SK-N-MC (cell line): Measurements from ENCODE around the gene KIRREL1.

Source experiments
- DNase-seq: peaks from one replicate; pipeline ENCODE4 v3.0.0-alpha.2; 2011; ENCODE audit warnings: low read depth, low spot score
- H3K27ac ChIP-seq: fragments of 200-600 bp; sonication (generic); 2 replicates; pipeline ENCODE4 v1.5.1; 2016; ENCODE audit warnings: mixed run types
- H3K36me3 ChIP-seq: fragments of 200-600 bp; sonication (generic); 2 replicates; pipeline ENCODE4 v1.6.1; 2017; ENCODE audit warnings: antibody characterized with exemption, low read length, mixed read lengths; ENCODE audit not compliant: insufficient read depth
- H3K4me3 ChIP-seq: fragments of 200-600 bp; sonication (generic); 2 replicates; pipeline ENCODE4 v1.5.1; 2016
- H3K9ac ChIP-seq: fragments of 200-600 bp; sonication (generic); 2 replicates; pipeline ENCODE4 v1.8.0; 2017; ENCODE audit warnings: mixed run types, mixed read lengths; ENCODE audit not compliant: insufficient read length
- H3K9me3 ChIP-seq: fragments of 200-600 bp; sonication (generic); 2 replicates; pipeline ENCODE4 v1.6.1; 2017; ENCODE audit warnings: low read depth, mild to moderate bottlenecking, antibody characterized with exemption, low read length, moderate library complexity, mixed read lengths
- EZH2 ChIP-seq: fragments of 200-600 bp; sonication (generic); IDR thresholded peaks from one replicate; pipeline ENCODE4 v1.6.1; 2017; ENCODE audit warnings: antibody characterized with exemption
- FOXP2 ChIP-seq: optimal IDR thresholded peaks from 2 replicates; pipeline ENCODE3; 2011; ENCODE audit warnings: mild to moderate bottlenecking, moderate library complexity; ENCODE audit not compliant: insufficient read depth; ENCODE audit errors: extremely low read length, control extremely low read depth
- POLR2AphosphoS5 ChIP-seq: IDR thresholded peaks from 2 replicates; pipeline ENCODE4 v1.6.1; 2012; ENCODE audit warnings: mild to moderate bottlenecking, low read depth, low read length, borderline replicate concordance

Gene KIRREL1

DNA sequence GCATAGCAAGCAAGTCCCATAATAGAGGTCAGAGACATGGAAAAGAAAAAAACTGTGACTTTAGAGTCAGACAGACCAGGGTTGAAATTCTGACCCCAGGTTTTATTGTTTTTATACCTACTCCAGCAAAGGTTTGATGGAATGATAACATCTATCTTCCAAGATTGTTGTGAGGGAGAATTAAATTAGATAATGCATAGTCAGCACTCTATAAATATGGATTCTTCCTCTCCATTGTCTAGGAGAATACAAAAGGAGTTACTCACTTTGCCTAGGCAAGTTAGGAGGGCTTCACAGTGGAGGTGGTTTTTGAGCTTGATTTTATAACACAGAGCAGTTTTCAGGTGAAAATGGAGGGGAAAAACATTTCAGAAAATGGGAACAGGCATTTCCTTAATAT, 46.9 kb downstream of the KIRREL1 start:
- Histone ChIP-seq H3K9me3 (no peaks in the 10 kb centered on the region), H3K27ac (no peak overlapping the region), H3K9ac (no peak overlapping the region), H3K4me3 (no peak overlapping the region), H3K36me3 (no peaks in the 10 kb centered on the region)
- TF ChIP-seq FOXP2 (no peak), EZH2 (no peak), POLR2AphosphoS5 (no peak)
- no peak for DNase-seq

DNA sequence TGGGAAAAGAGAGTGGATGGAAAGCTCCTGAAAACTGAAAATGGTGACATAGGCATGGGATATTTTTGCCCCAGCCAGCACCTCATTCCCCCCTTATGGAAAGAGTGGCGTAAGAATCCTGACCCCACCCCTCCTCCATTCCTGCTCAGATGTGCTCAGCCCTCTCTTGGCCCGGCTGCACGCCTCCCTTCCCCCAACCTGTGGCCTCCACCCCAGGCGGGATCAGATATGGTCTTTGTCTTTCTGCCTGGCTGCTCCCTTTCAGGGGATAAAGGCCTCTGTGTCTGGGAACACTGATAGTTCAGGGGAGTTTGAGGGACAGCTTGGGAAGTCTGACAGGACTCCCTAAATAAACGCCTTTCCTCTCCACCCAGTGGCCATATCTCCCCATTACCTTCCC, 49.8 kb downstream of the KIRREL1 start:
- Histone ChIP-seq H3K27ac (no peak overlapping the region), H3K9me3 (no peaks in the 10 kb centered on the region), H3K4me3 (no peak overlapping the region), H3K9ac (no peak overlapping the region), H3K36me3 (no peaks in the 10 kb centered on the region)
- no peak for DNase-seq
- TF ChIP-seq EZH2 = no peak
- no peak for TF ChIP-seq FOXP2
- no peak for TF ChIP-seq POLR2AphosphoS5

DNA sequence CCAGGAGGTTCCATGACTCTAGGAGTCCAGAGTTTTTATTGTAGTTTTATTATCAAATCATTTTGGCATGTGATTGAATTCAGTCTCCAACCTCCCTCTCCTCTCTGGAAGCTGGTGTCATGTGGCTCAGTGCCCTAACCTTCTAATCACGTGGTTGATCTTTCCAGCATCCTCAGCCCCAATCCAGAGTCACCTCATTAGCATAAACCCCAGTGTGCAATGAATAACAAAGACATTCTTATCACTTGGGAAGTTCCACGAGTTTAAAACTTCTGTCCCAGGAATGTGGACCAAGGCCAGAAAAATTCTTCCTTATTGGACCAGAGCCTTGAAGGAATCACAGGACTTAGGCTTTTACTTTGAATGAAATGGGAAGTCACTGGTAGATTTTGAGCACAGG, 52.2 kb downstream of the KIRREL1 start:
- DNase-seq = no peak
- Histone ChIP-seq H3K4me3 (no peak overlapping the region), H3K9ac (no peak overlapping the region), H3K36me3 (no peaks in the 10 kb centered on the region), H3K9me3 (no peaks in the 10 kb centered on the region), H3K27ac (no peak overlapping the region)
- no peak for TF ChIP-seq POLR2AphosphoS5
- TF ChIP-seq FOXP2 = no peak
- no peak for TF ChIP-seq EZH2

DNA sequence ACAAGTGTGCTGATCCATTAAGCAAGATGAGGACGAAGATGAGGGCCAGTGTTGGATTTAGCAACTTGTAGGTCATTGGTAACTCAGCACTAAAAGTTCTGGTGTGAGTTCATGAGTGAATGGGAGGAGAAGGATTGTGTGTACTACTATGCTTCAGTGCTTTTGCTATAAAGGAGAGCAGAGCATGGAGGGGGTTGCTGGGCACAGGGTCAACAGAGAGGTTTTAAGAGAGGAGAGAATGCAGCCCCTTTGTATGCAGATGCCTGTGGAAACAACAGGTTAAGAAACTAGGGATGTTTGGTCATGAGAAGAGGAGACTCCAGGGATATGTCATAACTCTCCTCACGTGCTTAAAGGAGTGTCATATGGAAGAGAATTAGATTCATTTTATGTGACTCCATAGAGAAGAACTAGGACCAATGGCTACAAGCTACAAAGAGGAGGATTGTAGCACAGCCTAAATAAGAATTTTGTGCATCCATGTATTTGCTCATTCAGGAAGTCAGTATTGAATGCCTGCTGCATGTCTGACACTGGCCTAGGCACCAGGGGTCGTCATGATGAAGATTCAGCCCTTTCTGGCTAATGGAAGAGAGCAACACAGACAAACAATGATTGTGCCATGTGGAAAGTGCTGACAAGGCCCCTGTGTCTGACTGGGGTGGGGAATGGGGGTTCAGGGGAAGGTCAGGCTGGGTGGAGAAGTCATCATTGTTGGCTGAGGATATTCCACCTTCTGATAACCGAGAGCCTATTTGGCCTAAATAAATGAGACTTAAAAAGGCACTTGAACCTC, 53.5 kb downstream of the KIRREL1 start:
- TF ChIP-seq EZH2 = no peak
- no peak for TF ChIP-seq POLR2AphosphoS5
- no peak for TF ChIP-seq FOXP2
- no peaks in the 10 kb centered on the region for H3K36me3 ChIP-seq
- DNase-seq = no peak

DNA sequence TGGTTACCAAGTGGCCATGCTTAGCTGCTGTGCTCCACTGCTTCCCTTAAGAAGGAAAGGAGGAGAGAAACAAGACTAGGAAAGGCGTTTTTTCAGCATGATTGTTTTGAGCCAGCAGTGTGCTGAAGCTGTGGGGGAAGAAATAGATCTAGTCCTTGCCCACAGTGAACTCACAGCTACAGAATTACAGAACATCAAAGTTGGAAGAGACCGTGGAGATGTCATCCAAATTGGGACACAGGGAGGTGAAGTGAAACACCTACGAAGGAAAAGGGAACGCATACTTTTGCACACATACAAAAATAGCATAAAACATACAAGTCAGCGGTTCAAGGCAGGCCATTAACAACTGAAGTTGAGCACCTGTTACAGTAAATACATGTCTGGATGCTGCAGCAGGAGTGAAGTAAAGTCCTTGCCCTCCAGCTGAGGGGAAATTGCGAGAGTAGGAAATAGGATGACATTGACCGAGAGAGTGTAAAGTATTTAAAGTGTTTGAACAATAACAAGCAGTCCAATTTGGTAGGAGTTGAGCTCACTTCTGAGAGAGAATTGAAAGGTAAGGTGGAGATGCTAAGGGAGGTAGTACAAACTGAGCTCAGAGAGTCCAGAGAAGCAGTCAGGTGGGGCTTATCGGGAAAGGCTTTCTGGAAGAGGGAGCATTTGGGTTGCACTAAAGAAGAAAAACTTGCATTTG, 55.1 kb downstream of the KIRREL1 start:
- H3K27ac ChIP-seq = no peak overlapping the region
- H3K4me3 ChIP-seq = no peak overlapping the region
- TF ChIP-seq POLR2AphosphoS5 (no peak), EZH2 (no peak), FOXP2 (no peak)
- H3K9ac ChIP-seq = no peak overlapping the region
- no peak for DNase-seq
- H3K36me3 ChIP-seq = no peaks in the 10 kb centered on the region
- H3K9me3 ChIP-seq = no peaks in the 10 kb centered on the region

More for the DNA sequence above, 53.5 kb downstream of the KIRREL1 start:
- no peak overlapping the region for H3K4me3 ChIP-seq
- H3K9ac ChIP-seq = no peak overlapping the region
- no peak overlapping the region for H3K27ac ChIP-seq
- no peaks in the 10 kb centered on the region for H3K9me3 ChIP-seq

DNA sequence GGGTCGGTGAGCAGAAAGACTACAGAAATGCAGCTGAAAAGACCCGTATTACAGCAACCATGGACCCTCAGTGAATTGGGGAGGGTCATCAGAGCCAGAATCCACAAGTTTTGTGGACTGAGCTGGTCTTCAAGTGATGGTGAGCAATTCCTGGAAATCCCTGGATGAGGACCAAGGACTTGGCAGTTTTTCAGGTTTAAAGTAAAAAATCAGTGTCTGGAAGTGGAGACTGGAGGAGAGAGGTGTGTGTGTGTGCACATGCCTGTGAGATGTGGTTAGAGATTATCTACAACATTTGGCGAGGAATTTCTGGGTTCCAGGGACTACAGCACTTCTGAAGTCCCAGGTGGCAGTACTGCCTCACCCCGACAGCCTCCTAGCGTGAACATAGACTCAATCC, 56.4 kb downstream of the KIRREL1 start:
- Histone ChIP-seq H3K9me3 (no peaks in the 10 kb centered on the region), H3K36me3 (no peaks in the 10 kb centered on the region), H3K9ac (no peak overlapping the region), H3K4me3 (no peak overlapping the region), H3K27ac (no peak overlapping the region)
- TF ChIP-seq POLR2AphosphoS5 = no peak
- TF ChIP-seq FOXP2 = no peak
- no peak for TF ChIP-seq EZH2
- DNase-seq = no peak

DNA sequence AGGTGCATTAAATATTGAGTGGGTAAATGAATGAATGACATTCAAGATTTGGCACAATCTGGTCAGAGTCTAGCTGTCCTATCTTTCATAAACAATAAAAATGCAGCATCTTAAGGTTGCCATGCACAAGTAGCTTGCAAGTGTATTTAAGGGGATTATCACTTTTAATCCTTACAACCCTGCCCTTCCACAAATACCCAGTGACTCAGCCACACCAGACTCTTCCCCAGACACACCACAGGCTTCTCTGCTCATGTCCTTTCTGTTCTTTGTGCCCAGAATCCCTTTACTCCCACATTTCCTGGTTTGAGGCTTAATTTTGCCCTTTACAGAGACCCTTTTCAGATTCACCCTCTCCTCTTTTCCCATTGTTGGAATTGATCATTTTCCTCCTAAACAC, 59.8 kb downstream of the KIRREL1 start:
- DNase-seq = no peak

DNA sequence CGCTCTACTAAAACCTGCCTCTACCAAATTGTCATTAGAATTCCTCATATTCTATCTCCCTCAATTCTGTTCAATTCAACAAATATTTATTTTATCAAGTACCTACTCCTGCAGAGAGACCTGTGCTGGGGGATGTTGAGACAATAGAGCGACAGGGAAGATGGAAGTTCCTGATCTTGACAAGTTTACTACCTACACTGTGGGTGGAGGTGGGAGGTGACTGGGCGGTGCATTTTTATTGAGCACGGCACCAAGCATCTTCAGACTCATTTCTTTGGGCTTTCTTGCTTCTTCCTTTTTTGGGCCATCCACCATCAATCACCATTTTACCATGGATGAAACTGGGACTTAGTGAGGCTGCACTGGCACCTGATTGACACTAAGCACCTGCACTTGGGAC, 61.3 kb downstream of the KIRREL1 start:
- no peaks in the 10 kb centered on the region for H3K36me3 ChIP-seq
- no peak for DNase-seq
- no peak overlapping the region for H3K9ac ChIP-seq
- H3K9me3 ChIP-seq = no peaks in the 10 kb centered on the region
- no peak overlapping the region for H3K4me3 ChIP-seq
- TF ChIP-seq FOXP2 (no peak), POLR2AphosphoS5 (no peak), EZH2 (no peak)
- no peak overlapping the region for H3K27ac ChIP-seq

More for the DNA sequence above, 59.8 kb downstream of the KIRREL1 start:
- H3K9ac ChIP-seq = no peak overlapping the region
- H3K4me3 ChIP-seq = no peak overlapping the region
- TF ChIP-seq POLR2AphosphoS5 (no peak), FOXP2 (no peak)
- no peaks in the 10 kb centered on the region for H3K9me3 ChIP-seq
- no peak overlapping the region for H3K27ac ChIP-seq
- no peaks in the 10 kb centered on the region for H3K36me3 ChIP-seq
